Common myeloid progenitor, CD34-positive (primary cell): Measurements from ENCODE around the gene FLYWCH2.

ENCODE experiments used
- CTCF ChIA-PET: fragments of 350-600 bp; sonication (Branson Sonifier 250); formaldehyde crosslinking; loops from one replicate; lab custom pipeline; 2021; ENCODE audit warnings: antibody characterized with exemption; lab: Charles Lee
- POLR2A ChIA-PET: fragments of 350-600 bp; sonication (Branson Sonifier 250); formaldehyde crosslinking; loops from one replicate; lab custom pipeline; 2021; ENCODE audit warnings: antibody characterized with exemption; lab: Charles Lee
- DNase-seq, 3 donors: peaks; one replicate each; pipeline versions ENCODE4 v3.0.0 to v3.0.0-alpha.2; 2013
- H3K27ac ChIP-seq, 2 experiments: 1 replicate in 1 of 2; 2 replicates in 1 of 2; pipeline ENCODE4 v1.7.0; 2013; ENCODE audit warnings: inconsistent platforms in 2 of 2, low read length in 2 of 2, mild to moderate bottlenecking in 2 of 2, low read depth in 1 of 2, moderate library complexity in 1 of 2; ENCODE audit not compliant: severe bottlenecking in 2 of 2, insufficient read depth in 1 of 2, poor library complexity in 1 of 2
- H3K27me3 ChIP-seq, 5 experiments: replicated peaks in 2 of 5; 1 replicate in 3 of 5; 2 replicates in 2 of 5; pipeline versions ENCODE4 v1.6.1 to v1.7.0; 2013; ENCODE audit warnings: low read length in 4 of 5, mild to moderate bottlenecking in 2 of 5, moderate library complexity in 2 of 5, inconsistent platforms in 1 of 5; ENCODE audit not compliant: insufficient read depth in 5 of 5, control insufficient read depth in 4 of 5
- H3K36me3 ChIP-seq, 4 experiments: 1 replicate in 2 of 4; 2 replicates in 2 of 4; pipeline versions ENCODE4 v1.6.1 to v1.7.0; 2013; ENCODE audit warnings: low read length in 3 of 4, control low read depth in 1 of 4, mild to moderate bottlenecking in 1 of 4; ENCODE audit not compliant: control insufficient read depth in 4 of 4, insufficient read depth in 4 of 4
- H3K4me1 ChIP-seq, 4 experiments: 1 replicate in 3 of 4; 2 replicates in 1 of 4; pipeline versions ENCODE4 v1.6.1 to v1.7.1; 2013; ENCODE audit warnings: low read length in 3 of 4, mild to moderate bottlenecking in 3 of 4, control low read depth in 1 of 4, inconsistent platforms in 1 of 4, moderate library complexity in 1 of 4; ENCODE audit not compliant: control insufficient read depth in 4 of 4, insufficient read depth in 4 of 4; ENCODE audit errors: control extremely low read depth in 1 of 4
- H3K4me3 ChIP-seq, 7 experiments: 1 replicate in 4 of 7; 2 replicates in 3 of 7; pipeline versions ENCODE4 v1.5.1 to v1.7.0; 2013; ENCODE audit warnings: mild to moderate bottlenecking in 7 of 7, low read length in 6 of 7, moderate library complexity in 6 of 7, inconsistent platforms in 2 of 7, low read depth in 2 of 7, control low read depth in 1 of 7; ENCODE audit not compliant: insufficient read depth in 4 of 7, control insufficient read depth in 1 of 7; ENCODE audit errors: extremely low read depth in 1 of 7
- H3K9me3 ChIP-seq, 5 experiments: 1 replicate in 4 of 5; 2 replicates in 1 of 5; pipeline versions ENCODE4 v1.6.1 to v1.7.1; 2013; ENCODE audit warnings: low read length in 4 of 5, mild to moderate bottlenecking in 2 of 5, inconsistent platforms in 1 of 5, low read depth in 1 of 5, moderate library complexity in 1 of 5; ENCODE audit not compliant: control insufficient read depth in 4 of 5, insufficient read depth in 2 of 5; ENCODE audit errors: control extremely low read depth in 1 of 5
- WGBS: methylation state at CpG from one replicate; pipeline ENCODE4 v1.1.5; 2013; ENCODE audit not compliant: insufficient coverage; 5-methylcytosine and 5-hydroxymethylcytosine counted together

Gene FLYWCH2

DNA sequence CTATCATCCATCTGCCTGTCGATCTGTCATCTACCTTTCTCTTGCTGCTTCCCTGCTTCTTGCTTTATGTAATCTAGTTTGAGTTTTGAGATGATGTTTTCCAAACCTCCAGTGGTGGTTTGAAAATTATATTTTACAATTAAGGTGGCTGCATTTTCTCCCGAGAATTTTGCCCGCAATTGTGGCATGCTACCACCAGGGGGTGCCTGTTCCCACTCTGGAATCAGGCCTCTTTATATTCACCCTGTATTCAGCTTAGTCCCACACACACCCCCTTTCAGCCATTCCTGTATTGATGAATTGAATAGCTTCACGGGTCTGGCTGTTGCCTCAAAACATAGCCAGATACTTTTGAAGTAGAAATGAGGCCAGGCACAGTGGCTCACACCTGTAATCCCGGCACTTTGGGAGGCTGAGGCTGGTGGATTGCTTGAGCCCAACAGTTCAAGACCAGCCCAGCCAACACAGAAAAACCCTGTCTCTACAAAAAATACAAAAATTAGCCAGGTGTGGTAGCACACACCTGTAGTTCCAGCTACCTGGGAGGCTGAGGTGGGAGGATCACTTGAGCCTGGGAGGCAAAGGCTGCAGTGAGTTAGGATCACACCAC is 28.2 kb upstream of the FLYWCH2 start:
- Histone ChIP-seq H3K27me3 (peaks cover 0 to 61% (median 16%) of the 10 kb centered on the region in 5 experiments), H3K36me3 (no peaks in the 10 kb centered on the region), H3K4me1 (peaks cover 0 to 20% (median 12%) of the 10 kb centered on the region in 4 experiments), H3K4me3 (no peak overlapping the region), H3K27ac (no peak overlapping the region), H3K9me3 (peaks cover 0 to 8% (median 5%) of the 10 kb centered on the region in 5 experiments)
- ChIA-PET CTCF (interaction anchor here (0.6 to 2.7 kb wide), 8 partner anchors 7 to 1045 kb away, joined by 3 to 21 read pairs (median 8); no protein-coding TSS in a partner anchor), POLR2A (interaction anchor here (0.7 kb wide), 1 partner anchor 13 kb away, joined by 4 read pairs; no protein-coding TSS in a partner anchor)
- WGBS = 75% methylated on average over 3 of the region's 5 CpGs
- DNase-seq = no peak

GRCh38 chr16:2855536-2855935 is 27.5 kb upstream of the FLYWCH2 start:
- DNase-seq = no peak
- no peak overlapping the region for H3K4me3 ChIP-seq
- ChIA-PET CTCF (interaction anchor here (1.1 to 1.6 kb wide), 3 partner anchors 10 to 13 kb away, joined by 3 to 9 read pairs (median 6); no protein-coding TSS in a partner anchor), POLR2A (interaction anchor here (0.7 kb wide), 1 partner anchor 12 kb away, joined by 4 read pairs; no protein-coding TSS in a partner anchor)
- H3K4me1 ChIP-seq = peaks cover 0 to 20% (median 12%) of the 10 kb centered on the region in 4 experiments
- peaks cover 0 to 8% (median 5%) of the 10 kb centered on the region in 5 experiments for H3K9me3 ChIP-seq
- H3K36me3 ChIP-seq = no peaks in the 10 kb centered on the region
- H3K27me3 ChIP-seq = peaks cover 0 to 61% (median 17%) of the 10 kb centered on the region in 5 experiments
- H3K27ac ChIP-seq = no peak overlapping the region
- no CpG with 5 or more reads among the region's 6 CpGs for WGBS

GRCh38 chr16:2856061-2856670 is 26.8 kb upstream of the FLYWCH2 start:
- WGBS = 92% methylated on average over 14 of the region's 14 CpGs
- Histone ChIP-seq H3K4me3 (no peak overlapping the region), H3K27ac (no peak overlapping the region), H3K9me3 (peaks cover 0 to 12% (median 5%) of the 10 kb centered on the region in 5 experiments), H3K36me3 (no peaks in the 10 kb centered on the region), H3K4me1 (peaks cover 0 to 20% (median 12%) of the 10 kb centered on the region in 4 experiments), H3K27me3 (peaks cover 0 to 64% (median 17%) of the 10 kb centered on the region in 5 experiments)
- POLR2A ChIA-PET = no interaction called here
- peak in 2 of 3 donors; percentile 23 to 25 for DNase-seq
- CTCF ChIA-PET = interaction anchor here (1.0 to 1.6 kb wide), 4 partner anchors 10 to 48 kb away, joined by 3 to 9 read pairs (median 4); no protein-coding TSS in a partner anchor

DNA sequence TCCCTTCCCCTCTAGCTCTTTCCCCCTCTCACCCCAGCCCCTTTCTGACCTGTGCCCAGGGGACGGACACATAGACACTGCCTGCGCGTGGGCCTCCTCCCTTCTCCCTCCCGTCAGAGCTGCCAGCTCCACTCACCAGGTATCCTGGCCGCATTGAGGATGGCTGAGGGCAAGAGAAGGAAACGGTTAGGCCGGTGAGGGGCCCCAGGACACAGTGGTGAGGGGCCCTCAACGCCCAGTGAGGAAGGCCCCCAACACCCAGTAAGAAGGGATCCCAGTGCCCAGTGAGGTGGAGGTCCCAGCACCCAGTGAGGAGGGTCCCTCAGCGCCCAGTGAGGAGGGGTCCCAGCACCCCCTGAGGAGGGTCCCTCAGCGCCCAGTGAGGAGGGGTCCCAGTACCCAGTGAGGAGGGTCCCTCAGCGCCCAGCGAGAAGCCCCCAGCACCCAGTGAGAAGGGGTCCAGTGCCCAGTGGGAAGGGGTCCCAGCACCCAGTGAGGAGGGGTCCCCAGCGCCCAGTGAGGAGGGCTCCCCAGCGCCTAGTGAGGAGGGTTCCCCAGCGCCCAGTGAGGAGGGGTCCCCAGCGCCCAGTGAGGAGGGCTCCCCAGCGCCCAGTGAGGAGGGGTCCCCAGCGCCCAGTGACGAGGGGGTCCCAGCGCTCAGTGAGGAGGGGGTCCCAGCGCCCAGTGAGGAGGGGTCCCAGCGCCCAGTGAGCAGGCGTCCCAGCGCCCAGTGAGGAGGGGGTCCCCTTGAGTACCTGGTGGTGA is 26.1 kb upstream of the FLYWCH2 start:
- no peak overlapping the region for H3K27ac ChIP-seq
- peaks cover 0 to 12% (median 5%) of the 10 kb centered on the region in 5 experiments for H3K9me3 ChIP-seq
- H3K4me1 ChIP-seq = peaks cover 0 to 20% (median 12%) of the 10 kb centered on the region in 4 experiments
- H3K4me3 ChIP-seq = no peak overlapping the region
- H3K27me3 ChIP-seq = peaks cover 0 to 60% (median 14%) of the 10 kb centered on the region in 5 experiments
- DNase-seq = no peak
- WGBS = 84% methylated on average over 13 of the region's 24 CpGs
- POLR2A ChIA-PET = no interaction called here
- no peaks in the 10 kb centered on the region for H3K36me3 ChIP-seq
- CTCF ChIA-PET = interaction anchor here (1.0 to 1.6 kb wide), 4 partner anchors 11 to 49 kb away, joined by 3 to 9 read pairs (median 4); no protein-coding TSS in a partner anchor

DNA sequence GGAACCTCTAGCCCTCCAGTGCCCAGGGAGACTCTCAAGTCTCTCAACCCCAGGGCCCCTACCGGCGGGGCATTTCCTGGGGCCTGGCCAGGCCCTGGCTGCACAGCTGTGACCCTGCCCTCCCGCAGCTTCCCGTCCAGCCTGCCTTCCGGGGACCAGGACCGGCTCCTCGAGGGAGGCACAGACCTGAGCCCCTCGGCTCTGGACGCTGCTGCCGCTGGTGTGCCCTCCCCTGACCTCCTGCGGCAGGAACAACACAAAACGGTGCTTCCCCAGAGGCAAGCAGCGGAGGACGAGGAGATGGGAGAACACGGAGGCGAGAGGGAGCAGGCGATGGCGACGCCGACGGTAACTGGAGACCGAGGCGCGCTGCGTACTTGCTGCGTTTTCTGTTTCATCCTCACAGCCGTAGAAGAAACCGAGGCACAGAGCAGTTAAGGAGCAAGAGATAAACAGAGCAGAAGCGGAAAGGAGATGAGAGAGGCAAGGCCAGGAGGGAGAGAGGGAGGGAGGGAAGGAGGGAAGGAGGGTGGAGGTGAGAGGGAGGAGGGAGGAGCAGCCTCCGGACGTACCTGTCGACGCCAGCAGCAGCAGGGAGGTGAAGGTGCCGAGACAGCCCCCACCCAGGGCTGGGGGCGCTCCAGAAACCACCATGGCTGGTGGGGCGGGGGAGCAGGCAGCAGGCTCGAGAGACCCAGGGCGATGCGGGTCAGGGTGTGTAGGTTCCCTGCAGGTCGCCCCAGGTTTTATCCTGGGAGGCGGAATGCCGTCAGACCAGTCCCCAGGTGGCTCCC is 25.4 kb upstream of the FLYWCH2 start, which contains the start of gene PRSS22:
Gene PRSS22, minus strand, starts transcription at position 720 of the 794 bp plus-strand sequence. Its CDS starts 66 bp downstream, at position 654.
- peak within 1 kb of the TSS in 3 of 7 experiments; percentile 40 to 60 (median 58) for H3K4me3 ChIP-seq

More for the DNA sequence above, 25.4 kb upstream of the FLYWCH2 start, which contains the start of gene PRSS22:
- Histone ChIP-seq H3K27me3 (peaks cover 0 to 53% (median 9%) of the 10 kb centered on the region in 5 experiments), H3K4me1 (peaks cover 0 to 17% (median 12%) of the 10 kb centered on the region in 4 experiments), H3K27ac (no peak within 1 kb of the TSS), H3K36me3 (no peaks in the 10 kb centered on the region), H3K9me3 (peaks cover 0 to 12% (median 5%) of the 10 kb centered on the region in 5 experiments)
- ChIA-PET CTCF (interaction anchor here (1.1 to 1.3 kb wide), 3 partner anchors 19 to 62 kb away, joined by 3 to 4 read pairs (median 3); no protein-coding TSS in a partner anchor), POLR2A (no interaction called here)
- 5% methylated on average over 41 of the region's 42 CpGs for WGBS
- no peak for DNase-seq
